ENCODE measurements around the gene GLP1R.

Gene GLP1R

DNA sequence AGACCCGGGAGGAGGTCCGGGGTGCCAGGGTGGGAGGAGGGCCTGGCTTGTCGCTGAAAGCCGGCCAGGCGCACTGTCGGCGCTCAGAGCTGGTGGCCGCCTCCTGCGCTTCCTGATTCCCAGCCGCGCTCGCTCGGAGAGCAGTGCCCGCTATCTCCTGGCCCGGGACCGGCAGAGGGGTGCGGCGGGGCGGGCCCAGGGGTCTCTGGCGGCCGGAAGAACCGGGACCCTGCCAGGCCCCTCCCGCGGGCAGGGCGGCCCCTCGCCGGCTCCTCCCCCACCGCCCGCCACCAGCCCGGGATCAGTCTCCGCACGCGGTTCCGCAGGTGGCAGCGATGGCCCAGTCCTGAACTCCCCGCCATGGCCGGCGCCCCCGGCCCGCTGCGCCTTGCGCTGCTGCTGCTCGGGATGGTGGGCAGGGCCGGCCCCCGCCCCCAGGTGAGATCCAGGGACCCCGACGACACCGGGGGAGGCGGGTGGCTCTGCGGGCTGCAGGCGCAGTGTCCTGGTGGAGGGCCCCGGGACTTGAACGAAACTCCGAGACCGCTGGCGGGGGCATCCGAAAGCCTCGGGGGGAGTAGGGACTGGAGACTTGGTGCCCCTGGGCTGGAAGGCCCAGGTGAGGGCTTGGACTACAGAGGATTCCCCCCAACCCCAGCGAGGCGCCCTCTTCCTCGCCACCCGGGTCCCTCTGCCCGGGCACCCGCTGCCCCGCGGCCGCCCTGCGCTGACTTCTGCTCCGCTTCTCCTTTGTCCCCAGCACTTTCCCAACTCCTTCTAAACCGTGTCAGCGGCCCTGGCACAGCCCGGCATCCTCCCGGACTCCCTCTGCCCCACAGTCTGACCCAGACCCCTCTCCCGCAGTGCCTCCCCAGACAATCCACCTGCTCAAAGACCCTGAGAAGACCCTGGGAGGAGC lies at the start of gene GLP1R:
GLP1R (plus strand) TSS at position 301 of the 919 bp plus-strand sequence; CDS start at position 361, 60 bp downstream.
- DNase-seq, result no peak

GRCh38 chr6:39003072-39003471 lies 45.5 kb upstream of the GLP1R start:
- no peak for DNase-seq

DNA sequence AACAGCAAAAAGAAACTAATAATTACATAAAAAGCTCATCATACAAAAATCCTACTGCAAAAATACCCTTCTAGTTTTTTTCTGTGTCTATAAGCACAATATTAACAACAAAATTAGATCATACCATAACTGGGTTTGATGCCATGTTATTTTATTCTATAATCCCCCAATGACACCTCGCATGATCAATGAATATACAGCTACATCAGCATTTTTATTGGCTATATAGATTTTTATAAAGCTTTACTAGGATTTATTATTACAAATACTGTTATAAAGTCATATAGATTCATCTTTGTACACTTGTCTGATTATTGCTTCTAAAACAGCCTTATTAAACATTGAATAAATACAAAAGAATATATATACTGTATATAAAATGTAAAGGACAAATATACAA lies 45.1 kb upstream of the GLP1R start:
- no peak for DNase-seq

DNA sequence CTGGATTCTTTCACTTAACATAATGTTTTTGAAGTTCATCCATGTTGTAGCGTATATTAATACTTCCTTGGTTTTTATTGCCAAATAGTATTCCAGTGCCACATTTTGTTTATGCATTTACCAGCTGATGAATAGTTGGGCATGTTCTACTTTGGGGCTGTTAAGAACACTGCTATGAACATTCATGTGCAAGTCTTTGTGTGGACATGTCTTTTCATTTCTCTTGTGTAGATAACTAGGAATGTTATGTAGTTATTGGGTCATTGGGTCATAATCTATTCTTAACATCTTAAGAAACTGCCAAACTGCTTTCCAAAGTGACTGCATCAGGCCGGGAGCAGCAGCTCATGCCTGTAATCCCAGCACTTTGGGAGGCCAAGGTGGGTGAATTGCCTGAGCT lies 43.8 kb upstream of the GLP1R start:
- DNase-seq, result no peak

- no peak for DNase-seq
These were observed 42.8 kb upstream of the GLP1R start for GRCh38 chr6:39005774-39006173.

- no peak for DNase-seq
These were observed 41.0 kb upstream of the GLP1R start for GRCh38 chr6:39007575-39007974.

- no peak for DNase-seq
These were observed 39.8 kb upstream of the GLP1R start for GRCh38 chr6:39008737-39009136.

DNA sequence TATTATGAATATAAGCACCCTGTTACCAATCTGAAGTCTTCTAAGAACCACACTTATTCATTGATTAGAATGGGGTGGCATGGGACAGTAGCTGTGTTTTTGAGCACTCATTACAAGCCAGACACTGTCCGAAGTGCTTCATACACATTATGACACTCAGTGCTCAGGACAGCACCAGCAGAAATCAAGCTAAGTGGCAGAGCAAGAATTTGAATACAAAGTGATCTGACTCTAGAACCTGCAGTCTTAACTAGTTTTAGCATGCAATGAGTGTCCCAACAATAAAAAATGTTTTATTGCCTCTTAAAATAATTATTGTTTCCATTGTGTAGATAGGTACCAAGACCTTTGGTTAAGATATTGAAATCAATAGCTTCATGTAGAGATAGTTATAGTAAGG lies 39.1 kb upstream of the GLP1R start:
- DNase-seq, result no peak

- DNase-seq, result no peak
These were observed 31.6 kb upstream of the GLP1R start for GRCh38 chr6:39016839-39017546.

- no peak for DNase-seq
These were observed 31.1 kb upstream of the GLP1R start for GRCh38 chr6:39017547-39017880.

- no peak for DNase-seq
These were observed 30.5 kb upstream of the GLP1R start for GRCh38 chr6:39018103-39018502.

DNA sequence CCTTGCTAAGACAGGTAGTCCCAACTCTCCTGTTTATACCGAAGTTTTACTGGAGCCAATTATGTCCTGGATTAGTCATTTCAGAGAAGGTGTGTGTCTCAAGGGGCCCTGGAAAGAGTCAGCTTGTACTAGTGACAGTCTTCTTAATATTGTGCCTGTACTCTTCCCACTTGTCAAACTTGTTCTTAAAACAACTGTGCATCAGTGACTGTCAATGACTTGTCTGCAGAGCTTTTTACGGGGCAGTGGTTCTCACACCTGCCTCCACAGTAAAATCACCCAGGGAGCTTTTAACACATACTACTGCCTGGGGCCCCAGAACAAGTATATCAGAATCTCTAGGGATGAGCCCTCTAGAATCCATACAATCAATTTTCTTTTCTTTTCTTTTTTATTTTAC lies 28.4 kb upstream of the GLP1R start:
- no peak for DNase-seq

GRCh38 chr6:39021041-39021440 lies 27.5 kb upstream of the GLP1R start:
- DNase-seq, result no peak

- DNase-seq, result no peak
These were observed 26.8 kb upstream of the GLP1R start for GRCh38 chr6:39021779-39022178.

DNA sequence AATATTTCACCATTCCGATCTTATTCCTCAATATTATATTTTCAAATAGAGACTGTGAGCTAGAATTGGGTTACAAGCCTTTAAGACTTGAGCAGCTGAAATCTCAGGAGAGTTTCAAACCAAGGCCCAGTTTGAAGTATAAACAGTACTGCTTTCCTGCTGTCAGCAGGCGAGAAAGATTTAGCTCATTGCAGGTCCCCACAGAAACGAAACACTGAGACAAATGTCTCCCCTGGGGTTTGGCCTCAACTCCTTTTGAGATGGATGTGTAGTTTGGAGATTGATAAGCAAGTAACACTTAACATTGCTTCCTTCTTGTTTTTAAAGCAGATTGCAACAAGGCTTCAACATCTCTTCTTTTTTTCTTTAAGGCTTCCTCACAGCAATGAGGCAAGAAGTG lies 22.4 kb upstream of the GLP1R start:
- DNase-seq, result no peak

- no peak for DNase-seq
These were observed 19.2 kb upstream of the GLP1R start for GRCh38 chr6:39029156-39030011.

GRCh38 chr6:39035681-39036080 lies 12.9 kb upstream of the GLP1R start:
- no peak for DNase-seq

- DNase-seq, result no peak
These were observed 11.5 kb upstream of the GLP1R start for GRCh38 chr6:39037082-39037508.

- DNase-seq, result no peak
These were observed 10.9 kb upstream of the GLP1R start for GRCh38 chr6:39037707-39038106.

DNA sequence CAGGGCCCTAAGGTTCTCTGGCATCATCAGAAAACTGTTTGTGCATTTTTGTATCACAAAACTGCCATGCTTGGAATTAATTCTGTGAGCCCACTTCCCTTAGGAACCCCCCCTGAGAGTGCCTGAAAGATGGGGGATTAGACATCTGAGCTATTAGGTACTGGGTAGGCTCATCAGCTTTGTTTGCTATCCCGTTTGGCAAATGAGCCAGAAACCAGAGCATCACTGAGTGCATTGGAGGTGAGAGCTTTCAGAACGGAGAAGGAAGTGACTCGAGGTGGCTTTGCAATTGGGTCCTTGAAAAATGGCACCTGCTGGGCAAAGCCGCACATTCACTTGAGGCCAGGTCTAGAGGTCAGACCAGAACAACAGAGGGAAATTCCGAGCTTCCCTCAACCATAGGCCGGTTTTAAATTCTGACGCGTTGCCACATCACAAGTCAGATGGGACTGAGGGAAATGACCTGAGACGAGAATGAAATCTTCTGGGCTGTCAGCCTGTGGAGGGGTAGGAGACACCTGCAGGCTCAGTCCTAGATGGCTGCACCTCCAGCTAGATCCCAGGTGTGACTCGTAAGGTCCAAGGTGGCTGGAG lies 8.4 kb upstream of the GLP1R start:
- no peak for DNase-seq

GRCh38 chr6:39041072-39041471 lies 7.5 kb upstream of the GLP1R start:
- no peak for DNase-seq

GRCh38 chr6:39043776-39044175 lies 4.8 kb upstream of the GLP1R start:
- no peak for DNase-seq

DNA sequence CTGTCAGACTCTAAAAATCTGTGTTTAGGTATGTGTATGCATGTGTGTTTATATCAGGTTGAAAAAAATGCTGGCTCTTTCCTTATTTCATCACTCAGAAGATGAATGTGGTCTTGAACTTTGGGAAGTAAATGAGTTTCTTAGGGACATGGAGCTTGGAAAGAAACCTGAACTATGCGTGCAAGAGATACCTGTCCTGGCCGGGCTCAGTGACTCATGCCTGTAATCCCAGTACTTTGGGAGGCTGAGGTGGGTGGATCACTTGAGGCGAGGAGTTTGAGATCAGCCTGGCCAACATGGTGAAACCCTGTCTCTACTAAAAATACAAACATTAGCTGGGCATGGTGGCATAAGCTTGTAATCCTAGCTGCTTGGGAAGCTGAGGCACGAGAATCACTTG lies 4.4 kb upstream of the GLP1R start:
- DNase-seq, result no peak

Measured in NCI-H2227 treated with DMSO at 0.1 percent for 48 hours (cell line).